MCF 10A (cell line): ENCODE results near the gene RYR1. TPM values are rescaled to one million over a fixed set of nuclear protein-coding genes. Genes with fewer than 3 reads are reported as not detected.

Source experiments
- BruUV-seq: library from RNA; stranded (reverse); fragments of 400-500 nt; replicated peaks from 2 replicates; lab custom pipeline; 2021; lab: Mats Ljungman, UMichigan
- CTCF ChIA-PET: fragments of 300-600 bp; sonication (Branson Sonifier 250); formaldehyde crosslinking; extraction: SDS; loops from one replicate; lab custom pipeline; 2021; ENCODE audit warnings: antibody characterized with exemption, inconsistent platforms; lab: Yijun Ruan, JAX
- POLR2A ChIA-PET: fragments of 300-600, 350-650 bp; sonication (Branson Sonifier 250); formaldehyde crosslinking; extraction: SDS; loops from one replicate; lab custom pipeline; 2020; ENCODE audit warnings: antibody characterized with exemption, inconsistent platforms; lab: Yijun Ruan, JAX
- DNase-seq: peaks from one replicate; pipeline ENCODE4 v3.0.0-alpha.2; 2018; ENCODE audit not compliant: unreplicated experiment
- H3K27ac Mint-ChIP-seq: one replicate; pipeline ENCODE4 v1.8.0; 2022; ENCODE audit warnings: mild to moderate bottlenecking, low read depth, mixed read lengths; ENCODE audit not compliant: unreplicated experiment
- H3K27me3 Mint-ChIP-seq: one replicate; pipeline ENCODE4 v1.8.0; 2022; ENCODE audit warnings: mixed read lengths; ENCODE audit not compliant: insufficient read depth, unreplicated experiment
- H3K36me3 Mint-ChIP-seq: one replicate; pipeline ENCODE4 v1.8.0; 2022; ENCODE audit warnings: mild to moderate bottlenecking, moderate library complexity, mixed read lengths; ENCODE audit not compliant: insufficient read depth, unreplicated experiment
- H3K4me1 Mint-ChIP-seq: one replicate; pipeline ENCODE4 v1.8.0; 2022; ENCODE audit warnings: mixed read lengths; ENCODE audit not compliant: insufficient read depth, unreplicated experiment
- H3K4me3 Mint-ChIP-seq: one replicate; pipeline ENCODE4 v1.8.0; 2022; ENCODE audit warnings: mild to moderate bottlenecking, moderate library complexity, mixed read lengths; ENCODE audit not compliant: unreplicated experiment
- H3K9me3 Mint-ChIP-seq: one replicate; pipeline ENCODE4 v1.8.0; 2022; ENCODE audit warnings: mixed read lengths; ENCODE audit not compliant: unreplicated experiment
- intact Hi-C: fragments of 100-400 bp; cut with micrococcal nuclease; formaldehyde crosslinking; loops from 2 replicates; pipeline ENCODE4 v1.14.1; 2022
- total RNA-seq: library from RNA; stranded (reverse); gene quantifications from 2 replicates; pipeline ENCODE4 v1.2.3, GENCODE V29; 2022
- TF ChIP-seq, protein P1 (sequence below): fragments of 200-600 bp; IDR thresholded peaks from one replicate; pipeline ENCODE4 v1.8.0; 2022; ENCODE audit warnings: antibody characterized with exemption, mild to moderate bottlenecking; ENCODE audit not compliant: unreplicated experiment

Gene RYR1
- total RNA-seq, 1 experiment from 2014 or later: 0.28 TPM

GRCh38 chr19:38458991-38459390, 25.5 kb downstream of the RYR1 start:
- peaks cover 18% of the 10 kb centered on the region for H3K27me3 Mint-ChIP-seq
- no TSS peak for BruUV-seq
- no peak overlapping the region for H3K4me3 Mint-ChIP-seq
- H3K36me3 Mint-ChIP-seq: no peaks in the 10 kb centered on the region
- POLR2A ChIA-PET: no interaction called here
- H3K27ac Mint-ChIP-seq: no peak overlapping the region
- H3K4me1 Mint-ChIP-seq: no peaks in the 10 kb centered on the region
- H3K9me3 Mint-ChIP-seq: no peaks in the 10 kb centered on the region
- intact Hi-C loops: no loop called here
- TF ChIP-seq, protein P1, sequence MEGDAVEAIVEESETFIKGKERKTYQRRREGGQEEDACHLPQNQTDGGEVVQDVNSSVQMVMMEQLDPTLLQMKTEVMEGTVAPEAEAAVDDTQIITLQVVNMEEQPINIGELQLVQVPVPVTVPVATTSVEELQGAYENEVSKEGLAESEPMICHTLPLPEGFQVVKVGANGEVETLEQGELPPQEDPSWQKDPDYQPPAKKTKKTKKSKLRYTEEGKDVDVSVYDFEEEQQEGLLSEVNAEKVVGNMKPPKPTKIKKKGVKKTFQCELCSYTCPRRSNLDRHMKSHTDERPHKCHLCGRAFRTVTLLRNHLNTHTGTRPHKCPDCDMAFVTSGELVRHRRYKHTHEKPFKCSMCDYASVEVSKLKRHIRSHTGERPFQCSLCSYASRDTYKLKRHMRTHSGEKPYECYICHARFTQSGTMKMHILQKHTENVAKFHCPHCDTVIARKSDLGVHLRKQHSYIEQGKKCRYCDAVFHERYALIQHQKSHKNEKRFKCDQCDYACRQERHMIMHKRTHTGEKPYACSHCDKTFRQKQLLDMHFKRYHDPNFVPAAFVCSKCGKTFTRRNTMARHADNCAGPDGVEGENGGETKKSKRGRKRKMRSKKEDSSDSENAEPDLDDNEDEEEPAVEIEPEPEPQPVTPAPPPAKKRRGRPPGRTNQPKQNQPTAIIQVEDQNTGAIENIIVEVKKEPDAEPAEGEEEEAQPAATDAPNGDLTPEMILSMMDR: no peak
- DNase-seq: no peak
- CTCF ChIA-PET: interaction anchor here (0.6 to 0.7 kb wide), 2 partner anchors 55 to 261 kb away, joined by 3 read pairs; no protein-coding TSS in a partner anchor

GRCh38 chr19:38463365-38463764, 29.9 kb downstream of the RYR1 start:
- no peak overlapping the region for H3K4me3 Mint-ChIP-seq
- intact Hi-C loops: no loop called here
- no peaks in the 10 kb centered on the region for H3K9me3 Mint-ChIP-seq
- peaks cover 11% of the 10 kb centered on the region for H3K27me3 Mint-ChIP-seq
- DNase-seq: no peak
- H3K4me1 Mint-ChIP-seq: no peaks in the 10 kb centered on the region
- CTCF ChIA-PET: no interaction called here
- no TSS peak for BruUV-seq
- no peaks in the 10 kb centered on the region for H3K36me3 Mint-ChIP-seq
- POLR2A ChIA-PET: no interaction called here
- H3K27ac Mint-ChIP-seq: no peak overlapping the region
- TF ChIP-seq, protein P1: no peak

- no TSS peak for BruUV-seq
- Mint-ChIP-seq H3K4me1 (no peaks in the 10 kb centered on the region), H3K36me3 (no peaks in the 10 kb centered on the region), H3K9me3 (no peaks in the 10 kb centered on the region), H3K27ac (no peak overlapping the region), H3K27me3 (peaks cover 11% of the 10 kb centered on the region), H3K4me3 (no peak overlapping the region)
- ChIA-PET POLR2A (no interaction called here), CTCF (no interaction called here)
- no peak for DNase-seq
- intact Hi-C loops: no loop called here
- TF ChIP-seq, protein P1: no peak
Measured at GRCh38 chr19:38464421-38465082, 31.1 kb downstream of the RYR1 start.

DNA sequence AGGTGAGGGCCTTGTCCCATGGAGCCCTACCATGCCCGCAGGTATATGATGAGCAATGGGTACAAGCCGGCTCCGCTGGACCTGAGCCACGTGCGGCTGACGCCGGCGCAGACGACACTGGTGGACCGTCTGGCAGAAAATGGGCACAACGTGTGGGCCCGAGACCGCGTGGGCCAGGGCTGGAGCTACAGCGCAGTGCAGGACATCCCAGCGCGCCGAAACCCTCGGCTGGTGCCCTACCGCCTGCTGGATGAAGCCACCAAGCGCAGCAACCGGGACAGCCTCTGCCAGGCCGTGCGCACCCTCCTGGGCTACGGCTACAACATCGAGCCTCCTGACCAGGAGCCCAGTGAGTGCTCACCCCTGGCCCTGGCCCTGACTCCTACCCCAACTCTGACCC, 32.6 kb downstream of the RYR1 start:
- Mint-ChIP-seq H3K27me3 (peaks cover 21% of the 10 kb centered on the region), H3K9me3 (no peaks in the 10 kb centered on the region), H3K4me3 (no peak overlapping the region), H3K27ac (no peak overlapping the region), H3K36me3 (no peaks in the 10 kb centered on the region), H3K4me1 (no peaks in the 10 kb centered on the region)
- no TSS peak for BruUV-seq
- DNase-seq: no peak
- CTCF ChIA-PET: interaction anchor here (0.7 kb wide), 1 partner anchor 644 kb away, joined by 3 read pairs; no protein-coding TSS in a partner anchor
- POLR2A ChIA-PET: no interaction called here
- intact Hi-C loops: no loop called here
- TF ChIP-seq, protein P1: no peak
